Posterior vena cava (tissue), 2 donors: Measurements from ENCODE around the gene STAM. TPM values are rescaled to one million over a fixed set of nuclear protein-coding genes. Genes with fewer than 3 reads are reported as not detected.

Source experiments
- DNase-seq: peaks from one replicate; pipeline ENCODE4 v3.0.0-alpha.2; 2020; ENCODE audit warnings: low spot score
- intact Hi-C, 2 donors: fragments of 100-400 bp; cut with DNase I; formaldehyde crosslinking; loops; one replicate each; pipeline versions ENCODE4 v1.14.1 to v1.14.2; 2022 to 2023
- total RNA-seq, 2 donors: library from RNA; stranded (reverse); fragmentation: NEBNext Ultra II Directional; extraction: Animal tissue kit (Norgen Biotek cat#: 25700); gene quantifications; one replicate each; pipeline ENCODE4 v1.2.1, GENCODE V29; 2021
- donor health status: DM: yes; HTN: yes; CAD: no.
- donor health status: DM: yes; HTN: yes; CAD: no.

STAM gene
- total RNA-seq, 2 donors from 2014 or later = 18.9 to 21.8 TPM

- intact Hi-C loops = no loop called here
- DNase-seq = no peak
Observed at GRCh38 chr10:17644485-17644943, 563 bp downstream of the STAM start.

- intact Hi-C loops = no loop called here
- no peak for DNase-seq
Observed at GRCh38 chr10:17645621-17646345, 1.8 kb downstream of the STAM start.

GRCh38 chr10:17647326-17647725 lies 3.4 kb downstream of the STAM start:
- no peak for DNase-seq
- intact Hi-C loops = no loop called here

- intact Hi-C loops = no loop called here
Observed at GRCh38 chr10:17648243-17649035, 4.5 kb downstream of the STAM start.

GRCh38 chr10:17649052-17649451 lies 5.1 kb downstream of the STAM start:
- intact Hi-C loops = no loop called here
- DNase-seq = no peak

More at GRCh38 chr10:17648243-17649035, 4.5 kb downstream of the STAM start:
- DNase-seq = no peak

GRCh38 chr10:17649836-17650235 lies 5.9 kb downstream of the STAM start:
- DNase-seq = no peak
- intact Hi-C loops = no loop called here

GRCh38 chr10:17650416-17650815 lies 6.5 kb downstream of the STAM start:
- intact Hi-C loops = no loop called here
- no peak for DNase-seq

GRCh38 chr10:17651896-17652295 lies 7.9 kb downstream of the STAM start:
- DNase-seq = no peak
- intact Hi-C loops = no loop called here

GRCh38 chr10:17652585-17652984 lies 8.6 kb downstream of the STAM start:
- DNase-seq = no peak
- intact Hi-C loops = no loop called here

GRCh38 chr10:17655009-17655408 lies 11.1 kb downstream of the STAM start:
- intact Hi-C loops = no loop called here
- DNase-seq = no peak

- intact Hi-C loops = no loop called here
Observed at GRCh38 chr10:17655567-17656146, 11.7 kb downstream of the STAM start.

GRCh38 chr10:17657103-17657500 lies 13.2 kb downstream of the STAM start:
- DNase-seq = no peak
- intact Hi-C loops = no loop called here

More at GRCh38 chr10:17655567-17656146, 11.7 kb downstream of the STAM start:
- no peak for DNase-seq

GRCh38 chr10:17659365-17659764 lies 15.4 kb downstream of the STAM start:
- DNase-seq = no peak
- intact Hi-C loops = no loop called here

GRCh38 chr10:17660921-17661320 lies 17.0 kb downstream of the STAM start:
- no peak for DNase-seq
- intact Hi-C loops = no loop called here

- no peak for DNase-seq
- intact Hi-C loops = no loop called here
Observed at GRCh38 chr10:17661510-17661909, 17.6 kb downstream of the STAM start.

GRCh38 chr10:17662193-17663138 lies 18.5 kb downstream of the STAM start:
- DNase-seq = no peak
- intact Hi-C loops = no loop called here

- intact Hi-C loops = no loop called here
- no peak for DNase-seq
Observed at GRCh38 chr10:17663450-17663849, 19.5 kb downstream of the STAM start.

- intact Hi-C loops = no loop called here
- DNase-seq = no peak
Observed at GRCh38 chr10:17665747-17666146, 21.8 kb downstream of the STAM start.
